Fibroblast of lung (primary cell): Measurements from ENCODE around the gene ACBD4.

Source experiments
- EZH2 ChIP-seq: IDR thresholded peaks from 2 replicates; pipeline ENCODE4 v1.5.1; 2012; ENCODE audit warnings: low read length, control low read depth, mild to moderate bottlenecking; ENCODE audit errors: missing control alignments
- TF ChIP-seq, protein P1 (sequence below), 2 donors: IDR thresholded peaks in 1 of 2; conservative IDR thresholded peaks in 1 of 2; 1 replicate in 1 of 2; 2 replicates in 1 of 2; pipeline ENCODE4 v1.5.1; 2011 to 2012; ENCODE audit warnings: low read length in 2 of 2, control low read depth in 1 of 2, inconsistent platforms in 1 of 2, low read depth in 1 of 2, mild to moderate bottlenecking in 1 of 2

GRCh38 chr17:45125509-45125908, 10.0 kb upstream of the ACBD4 start:
- TF ChIP-seq EZH2, result no peak
- TF ChIP-seq, protein P1, sequence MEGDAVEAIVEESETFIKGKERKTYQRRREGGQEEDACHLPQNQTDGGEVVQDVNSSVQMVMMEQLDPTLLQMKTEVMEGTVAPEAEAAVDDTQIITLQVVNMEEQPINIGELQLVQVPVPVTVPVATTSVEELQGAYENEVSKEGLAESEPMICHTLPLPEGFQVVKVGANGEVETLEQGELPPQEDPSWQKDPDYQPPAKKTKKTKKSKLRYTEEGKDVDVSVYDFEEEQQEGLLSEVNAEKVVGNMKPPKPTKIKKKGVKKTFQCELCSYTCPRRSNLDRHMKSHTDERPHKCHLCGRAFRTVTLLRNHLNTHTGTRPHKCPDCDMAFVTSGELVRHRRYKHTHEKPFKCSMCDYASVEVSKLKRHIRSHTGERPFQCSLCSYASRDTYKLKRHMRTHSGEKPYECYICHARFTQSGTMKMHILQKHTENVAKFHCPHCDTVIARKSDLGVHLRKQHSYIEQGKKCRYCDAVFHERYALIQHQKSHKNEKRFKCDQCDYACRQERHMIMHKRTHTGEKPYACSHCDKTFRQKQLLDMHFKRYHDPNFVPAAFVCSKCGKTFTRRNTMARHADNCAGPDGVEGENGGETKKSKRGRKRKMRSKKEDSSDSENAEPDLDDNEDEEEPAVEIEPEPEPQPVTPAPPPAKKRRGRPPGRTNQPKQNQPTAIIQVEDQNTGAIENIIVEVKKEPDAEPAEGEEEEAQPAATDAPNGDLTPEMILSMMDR (conservative IDR thresholded peaks at IDR 0.05 in 1 of 2, IDR thresholded peaks at IDR 0.05 in 1 of 2; ENCODE audit: low read depth in 1 of 2, low read length in 2 of 2), result no peak
